Measurements from ENCODE around the gene PVR. TPM values are rescaled to one million over a fixed set of nuclear protein-coding genes. Genes with fewer than 3 reads are reported as not detected.

Gene PVR
- 26.0 TPM for total RNA-seq

DNA sequence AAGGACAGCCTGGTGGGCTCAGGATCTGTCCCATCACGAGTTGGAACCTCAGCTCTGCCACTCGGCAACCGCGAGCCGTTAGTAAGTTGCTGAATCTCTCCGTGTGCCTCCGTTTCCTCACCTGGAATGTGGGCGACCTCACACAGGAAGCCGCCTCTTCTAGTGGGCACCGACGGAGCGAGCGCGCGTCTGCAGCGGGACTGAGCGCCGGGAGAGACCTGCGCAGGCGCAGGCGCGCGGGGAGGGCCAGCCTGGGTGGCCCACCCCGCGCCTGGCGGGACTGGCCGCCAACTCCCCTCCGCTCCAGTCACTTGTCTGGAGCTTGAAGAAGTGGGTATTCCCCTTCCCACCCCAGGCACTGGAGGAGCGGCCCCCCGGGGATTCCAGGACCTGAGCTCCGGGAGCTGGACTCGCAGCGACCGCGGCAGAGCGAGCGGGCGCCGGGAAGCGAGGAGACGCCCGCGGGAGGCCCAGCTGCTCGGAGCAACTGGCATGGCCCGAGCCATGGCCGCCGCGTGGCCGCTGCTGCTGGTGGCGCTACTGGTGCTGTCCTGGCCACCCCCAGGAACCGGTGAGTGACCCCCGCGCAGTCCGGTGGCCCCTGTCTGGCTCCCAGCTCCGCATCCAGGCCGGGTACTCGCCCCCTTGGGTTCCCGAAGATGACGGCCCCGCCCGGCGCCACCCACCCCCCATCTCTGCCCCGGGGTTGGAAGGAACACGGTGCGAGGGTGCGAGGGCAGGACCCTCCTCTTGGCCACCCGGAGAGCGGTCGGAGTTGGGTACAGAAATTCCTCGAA is at the start of gene PVR:
PVR (plus strand) TSS at position 306 of the 797 bp plus-strand sequence; CDS start at position 493, 187 bp downstream.
- Histone ChIP-seq H3K4me3 (peak within 1 kb of the TSS; percentile 76 to 87), H3K4me1 (peaks cover 25% of the 10 kb centered on the region), H3K36me3 (peaks cover 0 to 4% of the 10 kb centered on the region in 2 donors), H3K27me3 (no peaks in the 10 kb centered on the region), H3K9me3 (no peaks in the 10 kb centered on the region), H3K27ac (peak within 1 kb of the TSS; percentile 79)
- no peak for DNase-seq (ENCODE audit: extremely low spot score in 2 of 2)
- intact Hi-C loops (cut with DNase I), result no loop called here
- no peak for TF ChIP-seq CTCF (IDR thresholded peaks at IDR 0.05)
- peak in 1 of 2 donors; percentile 80 for TF ChIP-seq POLR2AphosphoS5 (IDR thresholded peaks at IDR 0.05; ENCODE audit: insufficient read depth in 1 of 2, low read depth in 1 of 2)
- TF ChIP-seq POLR2A (IDR thresholded peaks at IDR 0.05), result peak in 1 of 2 donors; percentile 59

GRCh38 chr19:44596428-44597130 is 47.1 kb upstream of the PVR start:
- no peak for DNase-seq (ENCODE audit: extremely low spot score in 2 of 2)
- no peak overlapping the region for H3K27ac ChIP-seq

GRCh38 chr19:44597131-44597491 is 46.6 kb upstream of the PVR start:
- Histone ChIP-seq H3K27ac (no peak overlapping the region), H3K4me1 (no peaks in the 10 kb centered on the region), H3K4me3 (no peak overlapping the region), H3K9me3 (no peaks in the 10 kb centered on the region), H3K36me3 (no peaks in the 10 kb centered on the region), H3K27me3 (no peaks in the 10 kb centered on the region)
- intact Hi-C loops (cut with DNase I), result no loop called here
- no peak for TF ChIP-seq POLR2A (IDR thresholded peaks at IDR 0.05)
- TF ChIP-seq CTCF (IDR thresholded peaks at IDR 0.05), result no peak
- TF ChIP-seq POLR2AphosphoS5 (IDR thresholded peaks at IDR 0.05; ENCODE audit: insufficient read depth in 1 of 2, low read depth in 1 of 2), result no peak
- DNase-seq (ENCODE audit: extremely low spot score in 2 of 2), result no peak

More at GRCh38 chr19:44596428-44597130, 47.1 kb upstream of the PVR start:
- TF ChIP-seq POLR2AphosphoS5 (IDR thresholded peaks at IDR 0.05; ENCODE audit: insufficient read depth in 1 of 2, low read depth in 1 of 2) (no peak), POLR2A (IDR thresholded peaks at IDR 0.05) (no peak)
- no peaks in the 10 kb centered on the region for H3K27me3 ChIP-seq
- no peaks in the 10 kb centered on the region for H3K4me1 ChIP-seq
- intact Hi-C loops (cut with DNase I), result no loop called here
- H3K9me3 ChIP-seq, result no peaks in the 10 kb centered on the region
- no peak overlapping the region for H3K4me3 ChIP-seq
- no peaks in the 10 kb centered on the region for H3K36me3 ChIP-seq

- no peak overlapping the region for H3K27ac ChIP-seq
- TF ChIP-seq CTCF (IDR thresholded peaks at IDR 0.05) (no peak), POLR2A (IDR thresholded peaks at IDR 0.05) (no peak), POLR2AphosphoS5 (IDR thresholded peaks at IDR 0.05; ENCODE audit: insufficient read depth in 1 of 2, low read depth in 1 of 2) (no peak)
- DNase-seq (ENCODE audit: extremely low spot score in 2 of 2), result no peak
- H3K27me3 ChIP-seq, result no peaks in the 10 kb centered on the region
- intact Hi-C loops (cut with DNase I), result no loop called here
- H3K9me3 ChIP-seq, result no peaks in the 10 kb centered on the region
- H3K4me3 ChIP-seq, result no peak overlapping the region
- no peaks in the 10 kb centered on the region for H3K36me3 ChIP-seq
- no peaks in the 10 kb centered on the region for H3K4me1 ChIP-seq
Measured at GRCh38 chr19:44598355-44598754, 45.4 kb upstream of the PVR start.

DNA sequence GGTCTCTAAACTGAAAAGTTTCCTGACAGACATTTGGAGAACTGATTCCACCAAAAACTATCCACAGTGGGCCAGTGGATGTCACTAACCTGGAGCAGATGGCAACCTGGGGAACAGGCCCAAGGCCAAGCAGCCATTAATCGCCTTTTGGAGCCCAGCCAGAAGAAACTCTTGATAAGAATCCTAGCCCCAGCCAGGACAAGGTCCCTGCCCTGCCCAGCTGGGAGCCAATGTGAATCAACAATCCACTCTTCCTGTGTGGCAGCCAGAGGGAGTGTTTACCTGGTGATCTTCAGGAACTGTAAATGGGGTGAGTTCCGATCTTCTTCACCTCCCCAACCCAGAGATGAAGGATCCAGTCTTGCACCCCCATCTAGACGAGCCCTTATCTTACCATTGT is 44.8 kb upstream of the PVR start:
- H3K27ac ChIP-seq, result no peak overlapping the region
- no peaks in the 10 kb centered on the region for H3K27me3 ChIP-seq
- H3K9me3 ChIP-seq, result no peaks in the 10 kb centered on the region
- H3K4me3 ChIP-seq, result no peak overlapping the region
- no peak for TF ChIP-seq POLR2AphosphoS5 (IDR thresholded peaks at IDR 0.05; ENCODE audit: insufficient read depth in 1 of 2, low read depth in 1 of 2)
- TF ChIP-seq POLR2A (IDR thresholded peaks at IDR 0.05), result no peak
- no peak for TF ChIP-seq CTCF (IDR thresholded peaks at IDR 0.05)
- no peaks in the 10 kb centered on the region for H3K36me3 ChIP-seq
- H3K4me1 ChIP-seq, result no peaks in the 10 kb centered on the region
- DNase-seq (ENCODE audit: extremely low spot score in 2 of 2), result no peak
- intact Hi-C loops (cut with DNase I), result no loop called here
